ENCODE data around the gene CREB1. TPM values are rescaled to one million over a fixed set of nuclear protein-coding genes. Genes with fewer than 3 reads are reported as not detected.

The CREB1 gene
- total and polyA plus RNA-seq, 9 of the 15 experiments (the other 6 are each of a cell fraction or from before 2014, with no cell fraction given) = 8.9 to 51.3 (median 19.5) TPM

- TF ChIP-seq ZBTB12 (CRISPR knock-in tag; IDR thresholded peaks at IDR 0.05) (no peak), ETS1 (conservative IDR thresholded peaks at IDR 0.05; ENCODE audit: control insufficient read depth, low read depth, low read length) (no peak), MXI1 (IDR thresholded peaks at IDR 0.05; ENCODE audit: low read depth, low read length) (no peak), MTA1 (IDR thresholded peaks at IDR 0.05; ENCODE audit: borderline replicate concordance) (no peak), E2F6 (IDR thresholded peaks at IDR 0.05; ENCODE audit: borderline replicate concordance in 1 of 2, extremely low read depth in 1 of 2, insufficient read depth in 1 of 2, insufficient read length in 1 of 2, low read depth in 1 of 2, low read length in 1 of 2, poor library complexity in 1 of 2, severe bottlenecking in 1 of 2) (no peak), PRPF4 (IDR thresholded peaks at IDR 0.05; ENCODE audit: insufficient read depth, low read depth, low read length, poor library complexity, severe bottlenecking) (no peak), NFIC (IDR thresholded peaks at IDR 0.05) (no peak), FOXJ3 (CRISPR knock-in tag; IDR thresholded peaks at IDR 0.05) (no peak), CBFA2T2 (conservative IDR thresholded peaks at IDR 0.05) (no peak), COPS2 (conservative IDR thresholded peaks at IDR 0.05) (no peak), RERE (CRISPR knock-in tag; IDR thresholded peaks at IDR 0.05; ENCODE audit: borderline replicate concordance) (no peak), SRF (CRISPR knock-in tag; IDR thresholded peaks at IDR 0.05) (no peak)
Measured at GRCh38 chr2:207571370-207571769, 41.6 kb downstream of the CREB1 start (continued).

Data from K562 (cell line).